ENCODE measurements around the gene ZNF511.
A peak's percentile ranks its signal among the peaks of the same experiment; 100 is the strongest.
"Not testable (repeated sequence)": the region's sequence is repeated elsewhere in the genome, so short reads cannot be mapped to it uniquely, and the experiment has no call there.

Gene ZNF511

DNA sequence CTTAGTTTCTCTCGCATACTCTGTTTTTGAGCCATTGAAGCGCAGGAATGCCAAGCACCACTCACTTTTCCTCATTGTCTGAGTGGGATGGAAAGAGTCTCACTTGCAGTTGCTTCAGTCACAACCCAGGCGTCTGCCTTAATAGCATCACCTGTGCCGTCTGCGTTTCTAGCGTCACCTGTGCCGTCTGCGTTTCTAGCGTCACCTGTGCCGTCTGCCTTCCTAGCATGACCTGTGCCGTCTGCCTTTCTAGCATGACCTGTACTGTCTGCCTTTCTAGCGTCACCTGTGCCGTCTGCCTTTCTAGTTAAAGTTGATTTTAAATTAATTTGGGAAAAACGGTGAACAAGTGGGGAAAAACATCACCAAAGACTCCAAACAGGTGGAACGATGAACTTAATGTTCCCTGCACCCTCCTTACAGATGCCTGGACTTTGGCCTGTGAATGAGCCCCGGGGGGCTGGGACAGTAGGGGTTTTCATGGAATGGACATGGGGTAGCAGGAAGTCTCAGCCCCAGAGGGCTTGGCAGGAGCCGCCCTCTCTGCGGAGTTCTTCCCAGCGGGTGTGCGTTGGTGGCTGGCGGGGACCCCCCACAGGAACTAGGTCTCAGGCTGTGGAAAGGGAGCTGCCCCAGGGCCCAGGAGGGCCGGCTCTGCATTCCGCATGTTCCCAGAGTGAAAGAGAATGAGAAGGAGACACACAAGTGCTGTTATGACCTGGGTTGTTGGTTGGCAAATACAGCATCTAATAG is 3.5 kb downstream of the ZNF511 start:
- no peak for DNase-seq (ENCODE audit: low read depth, low spot score)
- H3K27ac ChIP-seq: no peak overlapping the region
- no peak overlapping the region for H3K4me3 ChIP-seq
- TF ChIP-seq FOXP2 (optimal IDR thresholded peaks at IDR 0.05; ENCODE audit: control extremely low read depth, extremely low read length, insufficient read depth): no peak
- no peak for TF ChIP-seq POLR2AphosphoS5 (IDR thresholded peaks at IDR 0.05; ENCODE audit: borderline replicate concordance, low read depth, low read length)
- TF ChIP-seq EZH2 (IDR thresholded peaks at IDR 0.05): no peak
- H3K36me3 ChIP-seq (ENCODE audit: insufficient read depth, low read length): no peaks in the 10 kb centered on the region; the same call in 1 of the 2 replicates
- no peak overlapping the region for H3K9ac ChIP-seq (ENCODE audit: insufficient read length)
- H3K9me3 ChIP-seq (ENCODE audit: low read depth, low read length): no peaks in the 10 kb centered on the region

DNA sequence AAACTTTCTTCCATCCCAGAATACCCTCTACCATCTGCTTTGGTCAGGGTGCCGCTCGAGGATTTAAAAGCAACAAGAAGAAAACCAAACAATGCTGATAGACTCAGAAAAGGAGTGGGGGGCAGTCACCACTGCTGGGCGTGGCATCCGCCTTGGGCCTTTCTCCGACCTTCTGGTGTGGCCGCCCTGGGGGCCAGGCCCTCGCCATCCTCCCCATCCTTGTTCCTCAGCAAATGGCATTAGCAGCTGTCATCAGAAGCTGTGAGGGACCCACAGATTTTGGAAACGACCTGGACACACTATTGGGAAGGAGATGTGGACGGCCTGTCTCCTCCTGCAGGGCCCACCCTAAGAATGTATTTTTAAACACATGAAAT is 4.0 kb downstream of the ZNF511 start:
- Histone ChIP-seq H3K9ac (ENCODE audit: insufficient read length) (no peak overlapping the region), H3K27ac (no peak overlapping the region), H3K9me3 (ENCODE audit: low read depth, low read length) (no peaks in the 10 kb centered on the region), H3K36me3 (ENCODE audit: insufficient read depth, low read length) (no peaks in the 10 kb centered on the region; the same call in 1 of the 2 replicates), H3K4me3 (no peak overlapping the region)
- DNase-seq (ENCODE audit: low read depth, low spot score): no peak
- TF ChIP-seq EZH2 (IDR thresholded peaks at IDR 0.05): no peak
- TF ChIP-seq POLR2AphosphoS5 (IDR thresholded peaks at IDR 0.05; ENCODE audit: borderline replicate concordance, low read depth, low read length): no peak
- TF ChIP-seq FOXP2 (optimal IDR thresholded peaks at IDR 0.05; ENCODE audit: control extremely low read depth, extremely low read length, insufficient read depth): no peak

DNA sequence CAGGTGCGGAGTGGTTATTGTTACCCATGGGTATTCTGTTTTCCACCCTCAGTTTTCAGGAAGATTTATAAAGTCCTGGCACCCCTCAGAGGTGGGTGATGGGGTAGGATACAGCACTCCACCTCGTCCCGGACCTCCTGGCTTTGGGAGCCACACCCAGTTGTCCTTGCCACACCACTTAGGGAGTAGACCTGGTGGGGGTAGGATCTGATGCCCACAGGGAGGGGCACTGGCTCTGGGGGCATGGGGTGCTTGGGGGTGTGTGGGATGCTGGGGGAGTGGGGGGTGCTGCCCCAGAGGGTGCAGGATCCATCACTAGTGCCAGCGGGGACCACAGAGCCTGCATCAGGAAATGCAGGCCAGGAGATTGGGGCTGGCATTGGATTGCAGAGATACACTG is 4.5 kb downstream of the ZNF511 start:
- H3K27ac ChIP-seq: no peak overlapping the region

DNA sequence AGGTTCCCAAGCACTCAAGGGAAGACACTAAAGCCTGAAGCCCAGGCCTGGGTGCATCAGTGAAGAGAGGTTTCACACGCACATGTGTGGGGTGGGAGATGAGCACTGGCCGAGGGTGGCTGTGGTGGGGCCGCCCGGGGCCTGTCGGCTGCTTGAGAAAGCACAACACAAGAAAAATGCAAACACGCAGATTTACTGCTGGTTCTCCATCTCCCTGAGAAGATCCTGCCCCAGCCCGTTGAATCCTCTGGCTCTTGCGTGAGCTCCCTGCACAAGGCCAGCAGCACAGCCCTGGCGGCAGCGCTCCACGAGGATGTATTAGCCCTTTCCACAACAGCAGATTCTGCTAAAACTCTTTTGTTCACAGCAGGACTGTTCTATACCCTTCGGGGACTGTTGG is 6.2 kb downstream of the ZNF511 start:
- Histone ChIP-seq H3K36me3 (ENCODE audit: insufficient read depth, low read length) (no peaks in the 10 kb centered on the region; the same call in 1 of the 2 replicates), H3K4me3 (no peak overlapping the region), H3K9ac (ENCODE audit: insufficient read length) (no peak overlapping the region), H3K9me3 (ENCODE audit: low read depth, low read length) (no peaks in the 10 kb centered on the region), H3K27ac (no peak overlapping the region)
- DNase-seq (ENCODE audit: low read depth, low spot score): no peak
- TF ChIP-seq FOXP2 (optimal IDR thresholded peaks at IDR 0.05; ENCODE audit: control extremely low read depth, extremely low read length, insufficient read depth) (no peak), EZH2 (IDR thresholded peaks at IDR 0.05) (no peak), POLR2AphosphoS5 (IDR thresholded peaks at IDR 0.05; ENCODE audit: borderline replicate concordance, low read depth, low read length) (no peak)

More for the DNA sequence above, 4.5 kb downstream of the ZNF511 start:
- Histone ChIP-seq H3K9ac (ENCODE audit: insufficient read length) (no peak overlapping the region), H3K4me3 (no peak overlapping the region), H3K36me3 (ENCODE audit: insufficient read depth, low read length) (no peaks in the 10 kb centered on the region; the same call in 1 of the 2 replicates), H3K9me3 (ENCODE audit: low read depth, low read length) (no peaks in the 10 kb centered on the region)
- no peak for DNase-seq (ENCODE audit: low read depth, low spot score)
- TF ChIP-seq FOXP2 (optimal IDR thresholded peaks at IDR 0.05; ENCODE audit: control extremely low read depth, extremely low read length, insufficient read depth) (no peak), POLR2AphosphoS5 (IDR thresholded peaks at IDR 0.05; ENCODE audit: borderline replicate concordance, low read depth, low read length) (no peak), EZH2 (IDR thresholded peaks at IDR 0.05) (no peak)

DNA sequence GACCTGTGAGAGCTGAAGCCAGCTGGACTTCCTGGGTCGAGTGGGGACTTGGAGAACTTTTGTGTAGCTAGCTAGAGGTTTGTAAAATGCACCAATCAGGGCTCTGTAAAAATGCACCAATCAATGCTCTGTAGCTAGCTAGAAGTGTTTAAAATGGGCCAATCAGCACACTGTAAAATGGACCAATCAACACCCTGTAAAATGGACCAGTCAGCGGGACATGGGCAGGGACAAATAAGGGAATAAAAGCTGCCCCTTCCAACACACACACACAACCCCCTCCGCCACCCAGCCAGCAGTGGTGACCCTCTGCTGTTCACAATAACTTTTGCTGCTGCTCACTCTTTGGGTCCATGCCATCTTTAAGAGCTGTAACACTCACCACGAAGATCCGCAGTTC is 7.1 kb downstream of the ZNF511 start:
- no peak for TF ChIP-seq FOXP2 (optimal IDR thresholded peaks at IDR 0.05; ENCODE audit: control extremely low read depth, extremely low read length, insufficient read depth)
- no peak for TF ChIP-seq EZH2 (IDR thresholded peaks at IDR 0.05)
- no peak for TF ChIP-seq POLR2AphosphoS5 (IDR thresholded peaks at IDR 0.05; ENCODE audit: borderline replicate concordance, low read depth, low read length)
- Histone ChIP-seq H3K9me3 (ENCODE audit: low read depth, low read length) (no peaks in the 10 kb centered on the region), H3K36me3 (ENCODE audit: insufficient read depth, low read length) (no peaks in the 10 kb centered on the region), H3K27ac (no peak overlapping the region), H3K9ac (ENCODE audit: insufficient read length) (no peak overlapping the region), H3K4me3 (no peak overlapping the region)
- DNase-seq (ENCODE audit: low read depth, low spot score): no peak

DNA sequence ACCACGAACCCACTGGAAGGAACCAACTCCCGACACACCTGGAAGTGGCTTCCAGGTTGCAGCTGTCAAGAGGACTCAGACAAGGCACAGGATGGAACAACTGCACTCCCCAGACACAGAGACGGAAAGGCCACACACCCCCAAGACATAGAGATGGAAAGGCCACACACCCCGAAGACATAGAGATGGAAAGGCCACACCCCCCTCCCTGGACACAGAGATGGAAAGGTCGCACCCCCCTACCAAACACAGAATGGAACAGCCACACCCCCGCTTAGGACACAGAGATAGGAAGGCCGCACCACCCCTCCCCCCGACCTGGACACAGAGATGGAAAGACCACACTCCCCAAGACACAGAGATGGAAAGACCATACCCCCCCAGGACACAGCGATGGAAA is 7.6 kb downstream of the ZNF511 start:
- no peak for DNase-seq (ENCODE audit: low read depth, low spot score)
- TF ChIP-seq POLR2AphosphoS5 (IDR thresholded peaks at IDR 0.05; ENCODE audit: borderline replicate concordance, low read depth, low read length) (no peak), EZH2 (IDR thresholded peaks at IDR 0.05) (no peak), FOXP2 (optimal IDR thresholded peaks at IDR 0.05; ENCODE audit: control extremely low read depth, extremely low read length, insufficient read depth) (no peak)
- Histone ChIP-seq H3K36me3 (ENCODE audit: insufficient read depth, low read length) (no peaks in the 10 kb centered on the region), H3K4me3 (no peak overlapping the region), H3K27ac (no peak overlapping the region), H3K9me3 (ENCODE audit: low read depth, low read length) (no peaks in the 10 kb centered on the region), H3K9ac (ENCODE audit: insufficient read length) (no peak overlapping the region)

DNA sequence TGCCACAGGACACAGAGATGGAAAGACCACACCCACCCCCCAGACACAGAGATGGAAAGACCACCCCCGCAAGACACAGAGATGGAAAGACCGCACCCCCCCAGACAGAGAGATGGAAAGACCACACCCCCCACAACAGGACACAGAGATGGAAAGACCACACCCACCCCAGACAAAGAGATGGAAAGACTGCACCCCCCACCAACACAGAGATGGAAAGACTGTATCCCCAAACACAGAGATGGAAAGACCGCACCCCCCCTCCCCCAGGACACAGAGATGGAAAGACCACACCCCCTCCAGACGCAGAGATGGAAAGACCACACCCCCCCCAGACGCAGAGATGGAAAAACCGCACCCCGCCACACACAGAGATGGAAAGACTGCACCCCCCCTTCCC is 8.0 kb downstream of the ZNF511 start:
- Histone ChIP-seq H3K9me3 (ENCODE audit: low read depth, low read length) (no peaks in the 10 kb centered on the region), H3K9ac (ENCODE audit: insufficient read length) (no peak overlapping the region), H3K4me3 (no peak overlapping the region), H3K36me3 (ENCODE audit: insufficient read depth, low read length) (no peaks in the 10 kb centered on the region), H3K27ac (no peak overlapping the region)
- no peak for TF ChIP-seq FOXP2 (optimal IDR thresholded peaks at IDR 0.05; ENCODE audit: control extremely low read depth, extremely low read length, insufficient read depth)
- TF ChIP-seq EZH2 (IDR thresholded peaks at IDR 0.05): no peak
- TF ChIP-seq POLR2AphosphoS5 (IDR thresholded peaks at IDR 0.05; ENCODE audit: borderline replicate concordance, low read depth, low read length): no peak
- no peak for DNase-seq (ENCODE audit: low read depth, low spot score)

DNA sequence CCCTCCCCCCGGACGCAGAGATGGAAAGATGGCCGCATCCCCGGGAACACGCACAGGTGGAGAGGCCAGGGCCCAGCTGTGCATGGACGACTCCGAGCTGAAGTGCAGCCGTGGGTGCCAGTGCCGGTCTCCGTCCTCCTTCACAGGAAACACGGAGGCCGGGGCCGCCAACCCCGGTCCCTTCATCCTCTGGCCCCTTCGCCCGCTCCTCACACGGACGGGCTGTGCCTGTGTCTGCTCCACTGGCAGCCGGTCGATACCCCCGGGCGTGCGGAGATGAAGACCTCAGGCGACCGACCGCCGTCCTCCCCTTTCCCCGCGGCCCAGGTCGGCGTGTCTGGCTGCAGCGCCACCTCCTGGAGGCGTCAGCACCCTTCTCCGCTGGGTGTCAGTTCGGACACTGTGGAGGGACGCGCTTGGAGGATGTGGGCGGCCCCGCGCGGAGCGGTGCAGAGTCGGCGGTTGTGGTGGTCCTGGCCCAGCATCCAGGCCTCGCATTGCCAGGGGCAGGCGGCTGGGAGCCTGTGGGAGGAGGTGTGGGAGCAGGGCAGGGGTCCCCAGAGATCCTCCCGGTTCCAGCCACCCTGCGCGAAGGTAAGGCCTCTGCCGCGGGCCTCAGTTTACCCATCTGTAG is 9.9 kb downstream of the ZNF511 start:
- DNase-seq (ENCODE audit: low read depth, low spot score): no peak
- no peak overlapping the region for H3K9ac ChIP-seq (ENCODE audit: insufficient read length)
- peak overlapping the region; percentile 63; the same call in 1 of the 2 replicates for H3K4me3 ChIP-seq
- TF ChIP-seq EZH2 (IDR thresholded peaks at IDR 0.05): no peak
- no peak for TF ChIP-seq POLR2AphosphoS5 (IDR thresholded peaks at IDR 0.05; ENCODE audit: borderline replicate concordance, low read depth, low read length)
- TF ChIP-seq FOXP2 (optimal IDR thresholded peaks at IDR 0.05; ENCODE audit: control extremely low read depth, extremely low read length, insufficient read depth): no peak
- no peaks in the 10 kb centered on the region for H3K36me3 ChIP-seq (ENCODE audit: insufficient read depth, low read length)
- no peaks in the 10 kb centered on the region for H3K9me3 ChIP-seq (ENCODE audit: low read depth, low read length)
- no peak overlapping the region for H3K27ac ChIP-seq

DNA sequence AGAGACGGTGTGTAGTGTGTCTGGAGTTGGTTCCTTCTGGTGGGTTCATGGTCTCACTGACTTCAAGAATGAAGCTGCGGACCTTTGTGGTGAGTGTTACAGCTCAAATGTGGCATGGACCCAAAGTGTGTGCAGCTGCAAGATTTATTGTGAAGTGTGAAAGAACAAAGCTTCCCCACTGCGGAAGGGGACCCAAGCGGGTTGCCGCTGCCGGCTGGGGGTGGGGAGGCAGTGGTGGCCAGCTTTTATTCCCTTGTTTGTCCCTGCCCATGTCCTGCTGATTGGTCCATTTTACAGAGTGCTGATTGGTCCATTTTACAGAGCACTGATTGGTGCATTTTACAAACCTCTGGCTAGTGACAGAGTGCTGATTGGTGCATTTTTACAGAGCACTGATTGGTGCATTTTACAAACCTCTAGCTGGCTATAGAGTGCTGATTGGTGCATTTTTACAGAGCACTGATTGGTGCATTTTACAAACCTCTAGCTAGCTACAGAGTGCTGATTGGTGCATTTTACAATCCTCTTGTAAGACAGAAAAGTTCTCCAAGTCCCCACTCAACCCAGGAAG is 12.2 kb downstream of the ZNF511 start:
- H3K27ac ChIP-seq; H3K4me3 ChIP-seq; DNase-seq (ENCODE audit: low read depth, low spot score); H3K36me3 ChIP-seq (ENCODE audit: insufficient read depth, low read length); H3K9me3 ChIP-seq (ENCODE audit: low read depth, low read length); H3K9ac ChIP-seq (ENCODE audit: insufficient read length): not testable (repeated sequence)

DNA sequence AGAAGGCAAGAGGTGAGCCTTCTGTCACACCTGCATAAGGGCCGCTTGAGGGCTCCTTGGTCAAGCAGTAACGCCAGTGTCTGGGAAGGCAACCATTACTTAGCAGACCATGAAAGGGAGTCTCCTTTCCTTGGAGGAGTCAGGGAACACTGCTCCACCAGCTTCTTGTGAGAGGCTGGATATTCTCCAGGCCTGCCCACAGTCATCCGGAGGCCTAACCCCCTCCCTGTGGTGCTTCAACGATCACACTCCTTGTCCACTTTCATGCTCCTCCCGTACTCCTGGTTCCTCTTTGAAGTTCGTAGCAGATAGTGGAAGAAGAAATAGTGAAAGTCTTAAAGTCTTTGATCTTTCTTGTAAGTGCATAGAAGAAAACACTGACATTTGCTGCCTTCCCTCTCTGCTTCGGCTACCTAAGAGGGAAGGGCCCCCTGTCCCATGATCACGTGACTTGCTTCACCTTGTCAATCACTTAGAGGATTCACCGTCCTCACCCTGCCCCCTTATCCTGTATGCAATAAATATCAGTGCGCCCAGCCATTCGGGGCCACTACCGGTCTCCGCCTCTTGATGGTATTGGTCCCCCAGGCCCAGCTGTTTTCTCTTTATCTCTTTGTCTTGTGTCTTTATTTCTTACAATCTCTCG is 13.5 kb downstream of the ZNF511 start:
- not testable (repeated sequence) for H3K27ac ChIP-seq; H3K4me3 ChIP-seq; DNase-seq (ENCODE audit: low read depth, low spot score); H3K36me3 ChIP-seq (ENCODE audit: insufficient read depth, low read length); H3K9me3 ChIP-seq (ENCODE audit: low read depth, low read length); H3K9ac ChIP-seq (ENCODE audit: insufficient read length)

Data from SK-N-MC (cell line).